GM19397 (cell line): ENCODE measurements around the gene TNFSF8.

Source experiments
- ATAC-seq: cut with Tn5 transposase; IDR thresholded peaks from one replicate; pipeline ENCODE4 v1.9.1; 2021; ENCODE audit warnings: mild to moderate bottlenecking, moderate library complexity; ENCODE audit not compliant: unreplicated experiment

Gene TNFSF8

GRCh38 chr9:114937516-114937915, 7.1 kb upstream of the TNFSF8 start:
- no peak for ATAC-seq

- no peak for ATAC-seq
These were observed 6.2 kb upstream of the TNFSF8 start for GRCh38 chr9:114936581-114936980.

- no peak for ATAC-seq
These were observed 4.7 kb upstream of the TNFSF8 start for GRCh38 chr9:114935119-114935518.

- no peak for ATAC-seq
These were observed 2.1 kb upstream of the TNFSF8 start for GRCh38 chr9:114932502-114932901.

- no peak for ATAC-seq
These were observed 1.0 kb upstream of the TNFSF8 start for GRCh38 chr9:114931407-114931806.

GRCh38 chr9:114929201-114929600, 1.2 kb downstream of the TNFSF8 start:
- ATAC-seq = no peak

- ATAC-seq = no peak
These were observed 1.7 kb downstream of the TNFSF8 start for GRCh38 chr9:114928671-114929070.

- ATAC-seq = no peak
These were observed 2.3 kb downstream of the TNFSF8 start for GRCh38 chr9:114928136-114928535.

- no peak for ATAC-seq
These were observed 4.7 kb downstream of the TNFSF8 start for GRCh38 chr9:114925672-114926071.

- no peak for ATAC-seq
These were observed 5.4 kb downstream of the TNFSF8 start for GRCh38 chr9:114925039-114925438.

- no peak for ATAC-seq
These were observed 6.1 kb downstream of the TNFSF8 start for GRCh38 chr9:114924327-114924726.

- no peak for ATAC-seq
These were observed 6.5 kb downstream of the TNFSF8 start for GRCh38 chr9:114923918-114924317.

- ATAC-seq = no peak
These were observed 9.2 kb downstream of the TNFSF8 start for GRCh38 chr9:114921171-114921570.

GRCh38 chr9:114919611-114920010, 10.8 kb downstream of the TNFSF8 start:
- ATAC-seq = no peak

GRCh38 chr9:114916481-114916880, 13.9 kb downstream of the TNFSF8 start:
- no peak for ATAC-seq

GRCh38 chr9:114914139-114914538, 16.3 kb downstream of the TNFSF8 start:
- ATAC-seq = no peak

- ATAC-seq = no peak
These were observed 16.7 kb downstream of the TNFSF8 start for GRCh38 chr9:114913656-114914055.

- no peak for ATAC-seq
These were observed 17.2 kb downstream of the TNFSF8 start for GRCh38 chr9:114913217-114913616.

- no peak for ATAC-seq
These were observed 19.1 kb downstream of the TNFSF8 start for GRCh38 chr9:114911167-114911821.

- no peak for ATAC-seq
These were observed 19.9 kb downstream of the TNFSF8 start for GRCh38 chr9:114910541-114910940.

GRCh38 chr9:114909661-114910060, 20.7 kb downstream of the TNFSF8 start:
- no peak for ATAC-seq

- no peak for ATAC-seq
These were observed 21.5 kb downstream of the TNFSF8 start for GRCh38 chr9:114908805-114909448.
